K562 (cell line): ENCODE data around the gene POLRMT.

Experiments
- L3MBTL2 ChIP-seq: fragments of 450-650 bp; IDR thresholded peaks from 2 replicates; pipeline ENCODE4 v1.6.1; 2016; ENCODE audit warnings: mild to moderate bottlenecking, moderate library complexity
- MED1 ChIP-seq: sonication (generic); formaldehyde crosslinking; IDR thresholded peaks from 2 replicates; pipeline ENCODE4 v1.8.1; 2023; ENCODE audit warnings: missing genetic modification reagents, borderline replicate concordance
- MXI1 ChIP-seq: IDR thresholded peaks from 2 replicates; pipeline ENCODE4 v1.6.1; 2011; ENCODE audit warnings: low read depth, mild to moderate bottlenecking, improper control_type of control experiment, low read length
- SPI1 ChIP-seq: IDR thresholded peaks from 2 replicates; pipeline ENCODE4 v1.6.1; 2011; ENCODE audit warnings: low read depth, low read length, control low read depth, borderline replicate concordance
- TAF1 ChIP-seq: IDR thresholded peaks from 2 replicates; pipeline ENCODE4 v1.6.1; 2011; ENCODE audit warnings: mild to moderate bottlenecking, low read length, moderate library complexity; ENCODE audit not compliant: insufficient read depth, control insufficient read depth, severe bottlenecking; ENCODE audit errors: extremely low read depth
- ZNF134 ChIP-seq: fragments of 250-450 bp; sonication (Bioruptor Pico); conservative IDR thresholded peaks from 2 replicates; pipeline ENCODE4 v1.4.0; 2020
- TF ChIP-seq, protein P1 (sequence below), 3 experiments: IDR thresholded peaks in 2 of 3; conservative IDR thresholded peaks in 1 of 3; 2 replicates each; pipeline ENCODE4 v1.5.1; 2011 to 2012; ENCODE audit warnings: low read length in 3 of 3, mild to moderate bottlenecking in 3 of 3, control low read depth in 2 of 3, improper control_type of control experiment in 1 of 3, inconsistent platforms in 1 of 3, low read depth in 1 of 3, mixed read lengths in 1 of 3, moderate library complexity in 1 of 3; ENCODE audit not compliant: insufficient read depth in 2 of 3

DNA sequence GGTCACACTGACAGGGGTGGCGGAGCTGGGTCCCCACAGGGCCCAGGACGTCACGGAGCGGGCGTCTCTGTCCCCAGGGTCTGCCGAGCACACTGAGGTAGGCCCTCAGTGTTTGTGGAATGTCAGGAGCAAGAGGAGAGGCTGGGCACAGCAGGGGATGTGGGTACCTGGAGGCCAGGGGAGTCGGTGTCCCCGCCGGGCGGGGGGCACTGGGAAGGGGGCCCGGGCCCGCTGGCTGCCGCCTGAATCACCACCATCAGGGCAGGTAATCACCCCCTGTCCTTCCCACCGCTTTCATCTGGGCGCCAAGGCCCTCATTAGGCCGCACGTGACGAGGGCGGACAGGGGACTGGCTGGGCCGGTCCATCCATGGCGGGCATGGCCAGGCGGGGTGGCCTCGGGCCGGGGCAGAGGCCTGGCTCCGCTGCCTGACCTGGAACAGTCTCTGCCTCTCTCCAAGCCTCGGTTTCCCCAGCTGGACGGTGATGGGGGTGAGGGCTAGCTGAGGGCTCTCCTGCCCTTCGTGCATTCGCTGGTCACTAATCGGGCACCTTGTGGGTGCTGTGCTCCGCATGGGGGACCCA, 7.4 kb upstream of the POLRMT start:
- TF ChIP-seq TAF1 (no peak), SPI1 (no peak), MXI1 (no peak), MED1 (CRISPR knock-in tag) (no peak), ZNF134 (CRISPR knock-in tag) (no peak), L3MBTL2 (no peak)
- TF ChIP-seq, protein P1, sequence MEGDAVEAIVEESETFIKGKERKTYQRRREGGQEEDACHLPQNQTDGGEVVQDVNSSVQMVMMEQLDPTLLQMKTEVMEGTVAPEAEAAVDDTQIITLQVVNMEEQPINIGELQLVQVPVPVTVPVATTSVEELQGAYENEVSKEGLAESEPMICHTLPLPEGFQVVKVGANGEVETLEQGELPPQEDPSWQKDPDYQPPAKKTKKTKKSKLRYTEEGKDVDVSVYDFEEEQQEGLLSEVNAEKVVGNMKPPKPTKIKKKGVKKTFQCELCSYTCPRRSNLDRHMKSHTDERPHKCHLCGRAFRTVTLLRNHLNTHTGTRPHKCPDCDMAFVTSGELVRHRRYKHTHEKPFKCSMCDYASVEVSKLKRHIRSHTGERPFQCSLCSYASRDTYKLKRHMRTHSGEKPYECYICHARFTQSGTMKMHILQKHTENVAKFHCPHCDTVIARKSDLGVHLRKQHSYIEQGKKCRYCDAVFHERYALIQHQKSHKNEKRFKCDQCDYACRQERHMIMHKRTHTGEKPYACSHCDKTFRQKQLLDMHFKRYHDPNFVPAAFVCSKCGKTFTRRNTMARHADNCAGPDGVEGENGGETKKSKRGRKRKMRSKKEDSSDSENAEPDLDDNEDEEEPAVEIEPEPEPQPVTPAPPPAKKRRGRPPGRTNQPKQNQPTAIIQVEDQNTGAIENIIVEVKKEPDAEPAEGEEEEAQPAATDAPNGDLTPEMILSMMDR (IDR thresholded peaks at IDR 0.05 in 2 of 3, conservative IDR thresholded peaks at IDR 0.05 in 1 of 3; ENCODE audit: insufficient read depth in 2 of 3, low read depth in 1 of 3, low read length in 3 of 3): no peak
